ENCODE results near the gene SOCS3.

DNA sequence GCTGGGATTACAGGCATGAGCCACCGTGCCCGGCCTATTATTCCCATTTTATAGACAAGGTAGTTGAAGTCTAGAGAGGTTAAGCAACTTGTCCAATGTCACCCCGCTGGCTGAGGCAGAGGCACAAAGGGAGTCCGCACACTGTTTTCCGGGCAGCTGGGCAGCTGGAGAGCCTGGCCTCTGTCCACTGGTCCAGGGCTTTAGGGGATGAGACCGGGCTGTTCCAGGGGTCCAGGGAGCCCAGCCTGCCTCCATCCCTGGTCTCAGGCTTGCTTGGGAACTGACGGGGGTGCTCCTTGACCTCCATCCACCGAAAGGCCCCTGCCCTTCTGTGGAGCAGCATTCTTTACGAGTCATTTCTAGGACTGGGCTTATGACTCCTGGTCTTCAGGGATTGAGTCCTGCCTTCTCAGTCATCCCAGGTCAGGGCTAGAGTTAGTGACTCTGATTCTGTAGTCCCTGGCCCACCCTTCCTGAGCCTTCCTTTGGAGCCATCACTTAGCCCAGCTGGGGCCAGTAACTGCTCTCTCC lies 37.5 kb downstream of the SOCS3 start:
- TF ChIP-seq FOXM1 (IDR thresholded peaks at IDR 0.05; ENCODE audit: borderline replicate concordance) (no peak), HDGF (IDR thresholded peaks at IDR 0.05; ENCODE audit: borderline replicate concordance) (no peak), SP1 (IDR thresholded peaks at IDR 0.05) (no peak), FOXK2 (IDR thresholded peaks at IDR 0.05) (no peak), BHLHE40 (IDR thresholded peaks at IDR 0.05; ENCODE audit: borderline replicate concordance) (no peak), L3MBTL2 (conservative IDR thresholded peaks at IDR 0.05) (no peak), CTBP1 (IDR thresholded peaks at IDR 0.05; ENCODE audit: borderline replicate concordance) (no peak), NFRKB (IDR thresholded peaks at IDR 0.05) (no peak), TARDBP (IDR thresholded peaks at IDR 0.05) (no peak), ELF4 (IDR thresholded peaks at IDR 0.05) (no peak)
